ENCODE data around the gene SLC66A1. TPM values are rescaled to one million over a fixed set of nuclear protein-coding genes. Genes with fewer than 3 reads are reported as not detected.

Gene SLC66A1
- total and polyA plus RNA-seq, 2 donors (not counting 3 experiments of a cell fraction or from before 2014, with no cell fraction given): 15.3 to 32.6 TPM

DNA sequence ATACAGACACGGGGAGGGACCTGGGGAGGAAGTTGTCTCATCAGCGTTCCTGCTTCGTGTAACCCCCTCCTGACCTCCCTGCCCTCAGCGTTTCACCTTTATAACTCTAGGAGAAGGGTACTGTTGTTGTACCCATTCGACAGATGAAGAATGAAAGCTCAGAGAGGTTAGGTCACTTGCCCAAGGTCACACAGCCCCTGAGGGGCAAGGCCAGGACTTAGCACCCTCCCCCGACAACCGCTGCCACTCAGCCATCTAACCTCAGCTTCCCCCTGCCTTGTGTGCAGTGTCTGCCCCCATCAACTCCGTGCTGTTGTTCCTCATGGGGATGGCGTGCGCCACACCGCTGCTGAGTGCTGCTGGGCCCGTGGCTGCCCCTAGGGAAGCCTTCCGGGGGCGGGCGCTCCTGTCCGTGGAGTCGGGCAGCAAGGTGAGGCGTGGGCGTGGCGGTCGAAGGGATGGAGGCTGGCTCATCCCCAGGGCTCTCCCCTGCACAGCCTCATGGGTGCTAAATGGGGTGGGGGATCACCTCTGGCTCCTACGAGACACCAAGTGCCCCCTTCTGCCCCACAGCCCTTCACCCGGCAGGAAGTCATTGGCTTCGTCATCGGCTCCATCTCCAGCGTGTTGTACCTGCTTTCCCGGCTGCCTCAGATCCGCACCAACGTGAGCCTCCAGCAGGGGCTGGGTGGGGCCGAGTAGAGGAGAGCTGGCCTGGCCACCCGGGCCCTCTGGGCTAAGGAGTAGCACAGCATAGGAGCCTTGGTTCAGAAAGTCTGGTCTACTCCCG lies 14.0 kb downstream of the SLC66A1 start:
- Histone ChIP-seq H3K4me3 (replicated peaks in 1 of 3; ENCODE audit: insufficient read depth in 1 of 3, low read depth in 1 of 3, low read length in 3 of 3) (no peak overlapping the region), H4K20me1 (replicated peaks; ENCODE audit: control insufficient read depth, extremely low read depth, insufficient read depth, low read length) (no peaks in the 10 kb centered on the region), H3K79me2 (ENCODE audit: control insufficient read depth, insufficient read depth, low read length) (no peaks in the 10 kb centered on the region), H3K27me3 (ENCODE audit: control insufficient read depth in 2 of 2, insufficient read depth in 2 of 2, low read length in 2 of 2) (no peaks in the 10 kb centered on the region), H3K27ac (ENCODE audit: insufficient read depth, low read depth, low read length) (no peak overlapping the region), H3K9ac (replicated peaks; ENCODE audit: extremely low read depth, insufficient read depth, low read length) (no peak overlapping the region), H2AFZ (ENCODE audit: low read depth, low read length) (no peak overlapping the region), H3K36me3 (ENCODE audit: control insufficient read depth in 2 of 2, extremely low read depth in 1 of 2, insufficient read depth in 2 of 2, low read length in 2 of 2) (peaks cover 4 to 37% of the 10 kb centered on the region in 2 experiments), H3K4me1 (ENCODE audit: control insufficient read depth, extremely low read depth, insufficient read depth, low read length) (no peaks in the 10 kb centered on the region), H3K9me3 (replicated peaks; ENCODE audit: control insufficient read depth, insufficient read depth, low read length) (no peaks in the 10 kb centered on the region), H3K9me1 (replicated peaks; ENCODE audit: control insufficient read depth, extremely low read depth, insufficient read depth, low read length) (no peaks in the 10 kb centered on the region), H3K4me2 (ENCODE audit: insufficient read depth, low read length) (no peak overlapping the region)
- CTCF ChIA-PET: interaction anchor here (1.6 kb wide), 1 partner anchor 328 kb away, joined by 4 read pairs; no protein-coding TSS in a partner anchor
- POLR2A ChIA-PET: no interaction called here
- dilution Hi-C loops (cut with MboI; ENCODE audit: extremely low pct_ligation_motif_present, low sequenced_read_pairs) (no loop called here), intact Hi-C loops (cut with micrococcal nuclease) (no loop called here)
- no TSS peak for BruUV-seq (replicated peaks)
- DNase-seq (ENCODE audit: low read depth, low spot score): no peak
- FAIRE-seq: no peak
- TF ChIP-seq EZH2 (IDR thresholded peaks at IDR 0.05; ENCODE audit: borderline replicate concordance, low read depth, low read length, severe bottlenecking): no peak
- no peak for TF ChIP-seq MYC (IDR thresholded peaks at IDR 0.05; ENCODE audit: low read depth, low read length)
- TF ChIP-seq, protein P1, sequence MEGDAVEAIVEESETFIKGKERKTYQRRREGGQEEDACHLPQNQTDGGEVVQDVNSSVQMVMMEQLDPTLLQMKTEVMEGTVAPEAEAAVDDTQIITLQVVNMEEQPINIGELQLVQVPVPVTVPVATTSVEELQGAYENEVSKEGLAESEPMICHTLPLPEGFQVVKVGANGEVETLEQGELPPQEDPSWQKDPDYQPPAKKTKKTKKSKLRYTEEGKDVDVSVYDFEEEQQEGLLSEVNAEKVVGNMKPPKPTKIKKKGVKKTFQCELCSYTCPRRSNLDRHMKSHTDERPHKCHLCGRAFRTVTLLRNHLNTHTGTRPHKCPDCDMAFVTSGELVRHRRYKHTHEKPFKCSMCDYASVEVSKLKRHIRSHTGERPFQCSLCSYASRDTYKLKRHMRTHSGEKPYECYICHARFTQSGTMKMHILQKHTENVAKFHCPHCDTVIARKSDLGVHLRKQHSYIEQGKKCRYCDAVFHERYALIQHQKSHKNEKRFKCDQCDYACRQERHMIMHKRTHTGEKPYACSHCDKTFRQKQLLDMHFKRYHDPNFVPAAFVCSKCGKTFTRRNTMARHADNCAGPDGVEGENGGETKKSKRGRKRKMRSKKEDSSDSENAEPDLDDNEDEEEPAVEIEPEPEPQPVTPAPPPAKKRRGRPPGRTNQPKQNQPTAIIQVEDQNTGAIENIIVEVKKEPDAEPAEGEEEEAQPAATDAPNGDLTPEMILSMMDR (IDR thresholded peaks at IDR 0.05; ENCODE audit: extremely low read depth in 1 of 2, insufficient read depth in 1 of 2, low read depth in 1 of 2, low read length in 2 of 2): no peak
- TF ChIP-seq POLR2AphosphoS5 (IDR thresholded peaks at IDR 0.05; ENCODE audit: insufficient read depth, low read depth, low read length): no peak
- TF ChIP-seq, protein P2, sequence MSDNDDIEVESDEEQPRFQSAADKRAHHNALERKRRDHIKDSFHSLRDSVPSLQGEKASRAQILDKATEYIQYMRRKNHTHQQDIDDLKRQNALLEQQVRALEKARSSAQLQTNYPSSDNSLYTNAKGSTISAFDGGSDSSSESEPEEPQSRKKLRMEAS (IDR thresholded peaks at IDR 0.05; ENCODE audit: insufficient read depth, insufficient read length): no peak

All from endothelial cell of umbilical vein (primary cell).